Measurements from ENCODE around the gene GIPC2.
"Not testable (repeated sequence)": the region's sequence is repeated elsewhere in the genome, so short reads cannot be mapped to it uniquely, and the experiment has no call there.

GIPC2 gene

GRCh38 chr1:78101051-78101450, 55.3 kb downstream of the GIPC2 start:
- no peak for DNase-seq

- DNase-seq, result no peak
Observed at GRCh38 chr1:78101514-78101913, 55.7 kb downstream of the GIPC2 start.

- no peak for DNase-seq
Observed at GRCh38 chr1:78102082-78102481, 56.3 kb downstream of the GIPC2 start.

GRCh38 chr1:78102916-78103315, 57.1 kb downstream of the GIPC2 start:
- DNase-seq, result no peak

- DNase-seq, result no peak
Observed at GRCh38 chr1:78104322-78104721, 58.6 kb downstream of the GIPC2 start.

GRCh38 chr1:78109659-78110058, 63.9 kb downstream of the GIPC2 start:
- not testable (repeated sequence) for DNase-seq

- no peak for DNase-seq
Observed at GRCh38 chr1:78113156-78113916, 67.6 kb downstream of the GIPC2 start.

GRCh38 chr1:78114034-78114956, 68.5 kb downstream of the GIPC2 start:
- DNase-seq, result peak; percentile 39

GRCh38 chr1:78120485-78120884, 74.7 kb downstream of the GIPC2 start:
- not testable (repeated sequence) for DNase-seq

- no peak for DNase-seq
Observed at GRCh38 chr1:78121710-78122109, 75.9 kb downstream of the GIPC2 start.

- DNase-seq, result no peak
Observed at GRCh38 chr1:78122389-78122788, 76.6 kb downstream of the GIPC2 start.

- no peak for DNase-seq
Observed at GRCh38 chr1:78126506-78126905, 80.7 kb downstream of the GIPC2 start.

GRCh38 chr1:78132174-78132947, 86.6 kb downstream of the GIPC2 start:
- DNase-seq, result no peak

GRCh38 chr1:78132948-78133322, 87.2 kb downstream of the GIPC2 start:
- DNase-seq, result no peak

- no peak for DNase-seq
Observed at GRCh38 chr1:78136680-78137079, 90.9 kb downstream of the GIPC2 start.

GRCh38 chr1:78141531-78142231, 95.9 kb downstream of the GIPC2 start:
- no peak for DNase-seq

- DNase-seq, result no peak
Observed at GRCh38 chr1:78142736-78143135, 97.0 kb downstream of the GIPC2 start.

- no peak for DNase-seq
Observed at GRCh38 chr1:78143152-78143551, 97.4 kb downstream of the GIPC2 start.

- DNase-seq, result no peak
Observed at GRCh38 chr1:78143673-78144072, 97.9 kb downstream of the GIPC2 start.

- DNase-seq, result peak; percentile 27
Observed at GRCh38 chr1:78145105-78145580, 99.4 kb downstream of the GIPC2 start.

- no peak for DNase-seq
Observed at GRCh38 chr1:78146205-78146771, 100.5 kb downstream of the GIPC2 start.

GRCh38 chr1:78147031-78147430, 101.3 kb downstream of the GIPC2 start:
- no peak for DNase-seq
